Liver (tissue), 9 donors: ENCODE data around the gene ENHO. TPM values are rescaled to one million over a fixed set of nuclear protein-coding genes. Genes with fewer than 3 reads are reported as not detected.

Source experiments
- DNase-seq: peaks from one replicate; pipeline ENCODE4 v3.0.0-alpha.2; 2017; ENCODE audit warnings: low spot score
- H3K27ac ChIP-seq, 2 donors: one replicate each; pipeline ENCODE4 v1.7.0; 2013; ENCODE audit warnings: inconsistent platforms in 2 of 2, low read length in 2 of 2, control low read depth in 1 of 2, low read depth in 1 of 2, mild to moderate bottlenecking in 1 of 2
- H3K27me3 ChIP-seq, 4 donors: one replicate each; pipeline versions ENCODE4 v1.6.1 to v1.7.0; 2013; ENCODE audit warnings: low read length in 3 of 4, inconsistent platforms in 1 of 4, mild to moderate bottlenecking in 1 of 4, moderate library complexity in 1 of 4; ENCODE audit not compliant: control insufficient read depth in 4 of 4, insufficient read depth in 4 of 4
- H3K36me3 ChIP-seq, 4 donors: one replicate each; pipeline versions ENCODE4 v1.6.1 to v1.7.0; 2013; ENCODE audit warnings: low read length in 3 of 4, mild to moderate bottlenecking in 3 of 4, low read depth in 1 of 4, moderate library complexity in 1 of 4; ENCODE audit not compliant: control insufficient read depth in 4 of 4, insufficient read depth in 3 of 4
- H3K4me1 ChIP-seq, 4 donors: one replicate each; pipeline versions ENCODE4 v1.6.1 to v1.7.0; 2013; ENCODE audit warnings: low read length in 3 of 4, mild to moderate bottlenecking in 3 of 4, moderate library complexity in 1 of 4; ENCODE audit not compliant: control insufficient read depth in 4 of 4, insufficient read depth in 4 of 4
- H3K4me3 ChIP-seq, 3 donors: one replicate each; pipeline versions ENCODE4 v1.6.1 to v1.7.0; 2013; ENCODE audit warnings: low read length in 3 of 3, control low read depth in 1 of 3, low read depth in 1 of 3, mild to moderate bottlenecking in 1 of 3
- H3K9ac ChIP-seq, 2 donors: one replicate each; pipeline ENCODE4 v1.7.0; 2013; ENCODE audit warnings: low read length in 2 of 2, mild to moderate bottlenecking in 2 of 2, moderate library complexity in 2 of 2, control low read depth in 1 of 2, low read depth in 1 of 2
- H3K9me3 ChIP-seq, 4 donors: one replicate each; pipeline versions ENCODE4 v1.6.1 to v1.7.0; 2013; ENCODE audit warnings: low read length in 3 of 4; ENCODE audit not compliant: control insufficient read depth in 4 of 4
- ATF3 ChIP-seq: IDR thresholded peaks from 2 replicates; pipeline ENCODE4 v1.6.1; 2016; ENCODE audit warnings: antibody characterized with exemption
- CTCF ChIP-seq: fragments of 150-350 bp; IDR thresholded peaks from 2 replicates; pipeline ENCODE4 v1.5.1; 2017; ENCODE audit warnings: improper control_type of control experiment, low read depth, low read length; ENCODE audit not compliant: missing input control
- EGR1 ChIP-seq, 2 donors: IDR thresholded peaks; 2 replicates each; pipeline ENCODE4 v1.6.1; 2016 to 2018; ENCODE audit warnings: antibody characterized with exemption in 2 of 2, low read depth in 2 of 2
- FOXA1 ChIP-seq: IDR thresholded peaks from 2 replicates; pipeline ENCODE4 v1.6.1; 2016; ENCODE audit warnings: antibody characterized with exemption
- FOXA2 ChIP-seq: IDR thresholded peaks from 2 replicates; pipeline ENCODE4 v1.6.1; 2016; ENCODE audit warnings: antibody characterized with exemption
- GABPA ChIP-seq, 2 donors: IDR thresholded peaks in 1 of 2; conservative IDR thresholded peaks in 1 of 2; 2 replicates each; pipeline ENCODE4 v1.6.1; 2016; ENCODE audit warnings: antibody characterized with exemption in 2 of 2, mild to moderate bottlenecking in 1 of 2, moderate library complexity in 1 of 2
- HNF4A ChIP-seq, 2 donors: conservative IDR thresholded peaks; 2 replicates each; pipeline ENCODE4 v1.6.1; 2016; ENCODE audit warnings: antibody characterized with exemption in 2 of 2, mild to moderate bottlenecking in 2 of 2
- HNF4G ChIP-seq: IDR thresholded peaks from 2 replicates; pipeline ENCODE4 v1.6.1; 2016; ENCODE audit warnings: antibody characterized with exemption
- JUND ChIP-seq, 2 donors: IDR thresholded peaks; 2 replicates each; pipeline ENCODE4 v1.6.1; 2016; ENCODE audit warnings: antibody characterized with exemption in 2 of 2
- MAX ChIP-seq: IDR thresholded peaks from 2 replicates; pipeline ENCODE4 v1.6.1; 2016; ENCODE audit warnings: antibody characterized with exemption
- RAD21 ChIP-seq, 2 donors: IDR thresholded peaks; 2 replicates each; pipeline ENCODE4 v1.6.1; 2016; ENCODE audit warnings: antibody characterized with exemption in 2 of 2, mild to moderate bottlenecking in 2 of 2
- REST ChIP-seq: IDR thresholded peaks from 2 replicates; pipeline ENCODE4 v1.6.1; 2016; ENCODE audit warnings: antibody characterized with exemption, mild to moderate bottlenecking
- RXRA ChIP-seq, 2 donors: IDR thresholded peaks; 2 replicates each; pipeline ENCODE4 v1.6.1; 2017 to 2018; ENCODE audit warnings: antibody characterized with exemption in 2 of 2, mild to moderate bottlenecking in 1 of 2
- SP1 ChIP-seq: IDR thresholded peaks from 2 replicates; pipeline ENCODE4 v1.6.1; 2018; ENCODE audit warnings: antibody characterized with exemption, mild to moderate bottlenecking
- TAF1 ChIP-seq: conservative IDR thresholded peaks from 2 replicates; pipeline ENCODE4 v1.6.1; 2016; ENCODE audit warnings: antibody characterized with exemption, mild to moderate bottlenecking
- YY1 ChIP-seq: IDR thresholded peaks from 2 replicates; pipeline ENCODE4 v1.6.1; 2016; ENCODE audit warnings: antibody characterized with exemption, mild to moderate bottlenecking
- ZBTB33 ChIP-seq: IDR thresholded peaks from 2 replicates; pipeline ENCODE4 v1.6.1; 2016; ENCODE audit warnings: antibody characterized with exemption
- WGBS: extraction: QIAGEN DNeasy Blood & Tissue Kit; methylation state at CpG from one replicate; pipeline ENCODE4 v1.1.7; 2013; 5-methylcytosine and 5-hydroxymethylcytosine counted together
- polyA plus RNA-seq, 2 donors: library from polyadenylated mRNA; stranded (reverse) in 1 of 2; unstranded in 1 of 2; fragments of 200-250 nt in 1 of 2; fragments of >200 nt in 1 of 2; fragmentation: Nextera tagmentation in 1 of 2; extraction: Ambion mirVana in 1 of 2; gene quantifications; one replicate each; pipeline versions ENCODE4 v1.2.1 to v1.2.3, GENCODE V29; 2013 to 2015
- total RNA-seq, 2 donors: library from RNA; depleted of rRNA; stranded (reverse); fragments of >200 nt; gene quantifications; one replicate each; pipeline ENCODE4 v1.2.3, GENCODE V29; 2014
- donor health status: healthy.
- donor health status: healthy.
- donor health status: healthy.
- donor health status: healthy.
- donor health status: healthy.

The ENHO gene
- total and polyA plus RNA-seq, 4 donors, result 0.67 to 9.6 (median 1.9) TPM

GRCh38 chr9:34558364-34558763 lies 35.6 kb upstream of the ENHO start:
- Histone ChIP-seq H3K27me3 (no peaks in the 10 kb centered on the region), H3K27ac (no peak overlapping the region), H3K9ac (no peak overlapping the region), H3K9me3 (no peaks in the 10 kb centered on the region), H3K4me3 (no peak overlapping the region), H3K36me3 (no peaks in the 10 kb centered on the region), H3K4me1 (peaks cover 7 to 27% (median 15%) of the 10 kb centered on the region in 4 donors)
- WGBS, result 92% methylated on average over 9 of the region's 9 CpGs
- no peak for DNase-seq
- no peak for TF ChIP-seq CTCF
- TF ChIP-seq REST, result no peak
- TF ChIP-seq YY1, result no peak
- no peak for TF ChIP-seq ATF3
- no peak for TF ChIP-seq FOXA2
- no peak for TF ChIP-seq EGR1 (IDR thresholded peaks at IDR 0.05; ENCODE audit: low read depth in 2 of 2)
- no peak for TF ChIP-seq RAD21 (IDR thresholded peaks at IDR 0.05)
- TF ChIP-seq HNF4G, result no peak
- TF ChIP-seq HNF4A (conservative IDR thresholded peaks at IDR 0.05), result no peak
- no peak for TF ChIP-seq TAF1
- no peak for TF ChIP-seq MAX
- no peak for TF ChIP-seq SP1
- TF ChIP-seq JUND (IDR thresholded peaks at IDR 0.05), result no peak
- no peak for TF ChIP-seq RXRA (IDR thresholded peaks at IDR 0.05)

- no peak for DNase-seq
- Histone ChIP-seq H3K4me1 (peaks cover 7 to 27% (median 15%) of the 10 kb centered on the region in 4 donors), H3K4me3 (no peak overlapping the region), H3K27ac (no peak overlapping the region), H3K36me3 (no peaks in the 10 kb centered on the region), H3K9me3 (no peaks in the 10 kb centered on the region), H3K27me3 (no peaks in the 10 kb centered on the region), H3K9ac (no peak overlapping the region)
- 89% methylated on average over 19 of the region's 19 CpGs for WGBS
- TF ChIP-seq RXRA (IDR thresholded peaks at IDR 0.05) (no peak), FOXA1 (no peak), GABPA (IDR thresholded peaks at IDR 0.05 in 1 of 2, conservative IDR thresholded peaks at IDR 0.05 in 1 of 2) (no peak), CTCF (no peak), ZBTB33 (no peak), TAF1 (no peak), REST (no peak), YY1 (no peak), RAD21 (IDR thresholded peaks at IDR 0.05) (no peak)
These were observed 34.9 kb upstream of the ENHO start for GRCh38 chr9:34557426-34558321.
